ENCODE measurements around the gene BMAL1.

The BMAL1 gene

DNA sequence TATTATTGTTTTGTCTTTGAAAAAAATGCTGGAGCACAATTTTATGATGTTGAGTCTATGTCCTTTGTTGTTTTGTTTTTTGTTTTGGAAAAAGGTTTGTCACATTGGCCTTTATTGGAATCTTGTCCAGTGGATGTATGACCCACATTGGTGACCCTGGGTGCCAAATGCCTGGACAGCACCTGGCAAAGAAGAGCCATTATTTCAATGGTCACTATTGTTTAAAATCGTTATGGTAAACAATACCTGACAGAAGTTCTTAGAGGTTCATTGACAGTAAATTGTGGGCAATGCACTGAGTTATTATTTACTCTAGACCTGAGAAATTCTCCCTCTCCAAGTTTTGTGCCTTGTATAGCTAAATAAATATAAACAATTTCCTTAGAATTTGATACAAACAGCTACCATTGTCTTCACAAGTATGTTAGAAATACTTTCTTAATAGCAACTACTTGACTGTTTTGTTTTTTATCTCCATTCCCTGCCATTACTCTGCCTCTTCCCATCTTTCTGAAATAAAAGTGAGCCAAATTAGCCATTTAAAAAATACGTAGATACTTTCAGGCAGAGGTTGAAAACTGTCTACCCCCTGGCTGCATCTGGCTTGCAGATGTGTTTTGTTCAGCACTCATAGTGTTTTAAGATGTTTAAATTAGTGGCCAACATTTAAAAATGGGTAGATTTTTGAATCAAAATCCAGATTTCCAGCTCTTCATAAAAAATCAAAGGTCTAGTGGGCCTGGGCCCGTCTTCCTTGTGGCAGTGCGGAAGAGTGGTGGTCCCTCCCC is 39.9 kb downstream of the BMAL1 start:
- peak; percentile 20 for DNase-seq

DNA sequence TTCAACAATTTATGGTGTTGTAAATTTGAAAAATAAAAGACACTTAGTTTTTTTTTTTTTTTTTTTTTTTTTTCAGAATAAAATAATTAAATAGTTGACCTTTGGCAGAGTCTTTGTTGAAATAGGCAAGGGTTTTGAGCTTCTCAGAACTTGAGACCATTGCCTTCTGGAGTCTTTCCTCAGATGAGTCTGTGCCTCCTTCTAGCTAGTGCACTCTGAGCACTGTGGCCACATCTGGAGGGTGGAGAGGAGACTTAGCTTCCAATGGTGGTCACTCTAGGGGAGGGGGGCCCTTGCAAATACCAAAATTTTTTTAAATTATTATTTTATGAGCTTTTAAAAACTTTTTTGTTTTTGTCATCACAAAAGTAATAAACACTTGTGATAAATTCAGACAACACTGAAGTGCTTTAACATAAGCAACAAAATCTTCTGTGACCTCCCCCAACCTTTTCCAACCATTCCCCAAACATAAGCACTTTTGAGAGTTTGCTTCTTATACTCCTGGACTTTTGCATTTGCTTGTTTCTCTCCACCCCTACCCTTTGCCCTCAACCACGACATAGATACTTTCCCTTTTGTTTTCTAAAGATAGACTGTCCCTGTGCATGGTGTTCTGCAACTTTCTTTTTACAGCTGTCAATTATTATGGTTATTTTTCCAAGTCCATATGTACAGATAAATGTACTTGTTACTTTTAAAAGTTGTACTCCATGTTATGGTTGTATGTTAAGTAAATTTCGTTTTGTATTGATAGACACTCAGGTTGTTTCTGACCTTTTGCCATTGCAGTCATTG is 41.1 kb downstream of the BMAL1 start:
- no peak for DNase-seq

DNA sequence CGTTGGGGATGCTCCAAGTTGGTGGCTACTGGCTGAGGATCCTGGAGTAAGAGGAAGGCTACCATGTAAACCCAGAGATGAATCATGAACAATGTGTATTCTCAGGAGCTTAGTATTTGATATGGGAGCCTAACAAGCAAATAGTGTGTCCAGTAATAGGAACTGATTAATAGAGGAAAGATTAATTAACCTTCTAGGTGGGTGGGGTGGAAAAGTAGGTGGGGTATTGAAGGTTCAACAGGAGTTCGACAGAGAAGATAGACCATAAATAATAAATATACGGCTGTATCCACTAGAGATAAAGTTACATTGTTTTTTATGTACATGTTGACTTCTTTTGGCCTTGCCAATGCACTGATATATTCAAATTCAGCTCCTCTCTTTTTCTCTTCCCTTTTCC is 43.1 kb downstream of the BMAL1 start:
- no peak for DNase-seq

DNA sequence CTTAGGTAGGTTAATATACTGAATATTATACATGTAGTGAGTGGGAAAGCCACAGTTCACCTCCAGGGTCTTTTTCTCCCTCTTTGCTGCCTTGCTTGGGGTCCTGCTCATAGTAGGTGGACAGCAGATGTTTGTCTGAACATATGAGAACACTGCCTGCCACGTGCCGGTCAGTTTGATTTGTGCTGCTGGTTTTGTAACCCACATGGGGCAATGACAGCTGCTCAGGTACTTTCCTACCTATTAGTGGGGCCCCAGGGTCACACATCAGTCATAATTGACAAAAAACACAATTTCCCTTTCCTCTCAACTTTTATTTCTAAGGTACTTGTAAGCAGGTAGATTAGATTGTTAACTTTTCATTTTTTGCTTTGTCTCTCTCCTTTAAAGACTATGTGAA is 43.8 kb downstream of the BMAL1 start:
- no peak for DNase-seq

DNA sequence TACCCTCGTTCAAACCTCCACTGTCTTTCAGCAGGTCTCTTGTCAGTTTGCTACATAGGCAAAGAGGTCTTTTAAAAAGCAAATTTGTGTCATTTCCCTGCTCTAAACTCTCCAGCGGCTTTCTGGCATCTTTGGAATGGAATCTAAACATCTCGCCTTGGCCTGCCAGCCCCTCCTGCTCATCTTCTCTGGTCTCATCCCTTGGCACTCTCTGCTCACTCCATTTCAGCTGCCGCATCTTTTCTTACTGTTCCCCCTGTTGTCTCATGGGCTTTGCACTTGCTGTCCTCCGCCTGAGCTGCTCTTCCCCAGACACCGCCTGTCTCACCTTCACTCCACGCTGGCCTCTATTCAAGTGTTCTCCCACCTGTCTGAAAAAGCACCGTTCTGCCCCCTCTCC is 46.6 kb downstream of the BMAL1 start:
- DNase-seq = no peak

DNA sequence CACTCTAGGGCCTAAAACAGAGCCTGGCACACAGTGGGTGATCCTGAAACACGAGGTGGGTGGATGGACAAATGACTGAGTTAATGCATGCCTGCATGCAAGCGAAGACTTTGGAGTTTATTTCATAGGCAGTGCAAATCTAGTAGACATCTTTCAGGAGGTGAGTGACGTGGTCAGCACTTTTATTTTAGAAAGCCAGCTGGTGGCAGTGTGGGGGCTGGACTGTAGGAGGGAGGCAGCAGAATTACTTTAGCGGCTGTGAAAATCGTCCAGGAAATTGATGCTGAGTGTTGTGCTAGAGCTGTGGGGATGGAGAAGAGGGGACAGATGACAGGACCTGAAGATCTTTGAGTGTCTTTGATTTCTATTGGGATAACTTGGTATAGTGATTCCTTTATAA is 47.1 kb downstream of the BMAL1 start:
- no peak for DNase-seq

DNA sequence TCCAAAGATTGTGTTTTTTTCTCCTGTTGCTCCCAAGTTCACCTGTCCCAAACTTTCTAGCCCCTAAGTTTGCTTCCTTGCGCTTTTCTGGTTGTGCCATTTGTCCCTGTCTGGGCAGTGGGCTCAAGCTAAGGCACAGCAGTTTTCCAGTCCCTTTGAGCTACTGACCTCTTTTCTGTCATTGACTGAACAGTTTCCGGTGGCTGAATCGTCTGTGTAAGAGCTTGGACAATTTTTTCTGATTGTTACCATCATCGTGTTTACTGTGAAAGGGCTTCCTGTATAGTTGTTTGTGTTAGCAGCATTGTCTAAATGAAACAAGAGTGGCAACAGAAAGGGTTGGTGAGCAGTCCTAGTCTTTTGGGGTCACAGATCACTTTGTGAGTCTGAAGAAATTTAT is 49.8 kb downstream of the BMAL1 start:
- no peak for DNase-seq

DNA sequence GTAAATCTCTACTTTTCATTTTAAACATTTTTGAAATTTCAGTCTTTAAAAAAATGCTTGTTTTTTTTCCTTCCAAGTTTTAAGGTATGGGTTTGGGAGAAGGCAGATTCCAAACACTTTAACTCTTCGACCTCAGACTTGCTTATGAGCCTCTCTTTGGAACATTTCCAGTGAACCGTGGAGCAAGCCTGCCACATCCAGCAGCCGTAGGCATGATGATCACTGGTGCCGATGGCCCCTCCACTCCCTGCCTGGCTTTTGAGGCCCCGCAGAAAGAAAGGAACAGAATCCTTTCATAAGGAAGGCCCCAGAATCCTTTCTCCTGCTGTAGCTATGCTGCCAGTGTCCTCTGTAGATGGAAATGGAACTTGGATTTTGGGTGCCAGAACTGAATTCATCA is 50.7 kb downstream of the BMAL1 start:
- no peak for DNase-seq

DNA sequence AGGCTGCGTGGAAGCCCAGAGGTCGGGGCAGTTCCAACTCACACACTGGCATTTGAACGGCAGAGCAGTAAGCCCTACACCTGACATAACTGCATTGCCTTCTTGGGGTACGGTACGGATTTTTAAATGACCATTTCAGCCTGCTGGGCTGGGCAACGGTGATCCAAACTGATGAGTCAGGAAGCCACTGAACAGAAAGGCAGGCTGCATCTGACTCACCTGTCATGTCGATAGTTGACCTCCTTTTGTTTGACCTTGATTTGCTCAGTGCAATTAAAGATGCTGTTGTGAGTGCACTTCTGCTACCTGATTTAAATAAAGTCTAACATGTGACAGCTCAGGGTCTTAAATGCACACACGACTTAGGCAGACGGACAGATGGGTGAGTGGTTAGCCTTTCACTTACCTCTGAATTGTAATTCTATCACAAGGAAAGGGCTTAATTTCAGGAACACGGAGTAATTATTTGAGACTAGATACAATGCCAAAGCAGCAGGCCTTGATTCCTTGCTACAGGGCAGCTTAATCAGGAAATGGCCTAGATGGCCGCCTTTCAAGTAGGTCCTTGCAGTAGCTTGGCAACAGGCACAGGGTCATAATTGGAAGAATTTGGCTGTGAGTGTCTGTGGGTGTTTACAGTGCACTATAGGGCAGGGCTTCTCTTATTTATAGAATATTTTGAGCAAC is 52.2 kb downstream of the BMAL1 start:
- DNase-seq = no peak

DNA sequence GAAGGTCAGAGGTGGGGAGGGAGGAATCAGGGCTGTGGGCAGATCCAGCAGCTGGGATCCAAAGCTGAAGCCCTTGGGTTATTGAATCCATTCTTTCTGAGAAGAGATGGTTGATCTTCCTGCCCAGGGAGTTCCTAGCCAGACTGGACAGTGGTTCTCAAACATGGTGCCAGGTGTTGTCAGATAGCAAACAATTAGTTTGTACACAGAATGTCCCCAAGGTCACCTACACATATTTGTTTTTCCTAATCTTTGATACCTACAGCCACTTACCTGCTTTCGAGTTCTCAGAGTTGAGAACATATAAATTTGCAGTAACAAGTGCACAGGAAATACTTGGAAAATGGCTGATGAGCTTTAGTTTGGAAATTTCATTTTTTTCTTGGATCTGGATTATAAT is 54.5 kb downstream of the BMAL1 start:
- DNase-seq = no peak

DNA sequence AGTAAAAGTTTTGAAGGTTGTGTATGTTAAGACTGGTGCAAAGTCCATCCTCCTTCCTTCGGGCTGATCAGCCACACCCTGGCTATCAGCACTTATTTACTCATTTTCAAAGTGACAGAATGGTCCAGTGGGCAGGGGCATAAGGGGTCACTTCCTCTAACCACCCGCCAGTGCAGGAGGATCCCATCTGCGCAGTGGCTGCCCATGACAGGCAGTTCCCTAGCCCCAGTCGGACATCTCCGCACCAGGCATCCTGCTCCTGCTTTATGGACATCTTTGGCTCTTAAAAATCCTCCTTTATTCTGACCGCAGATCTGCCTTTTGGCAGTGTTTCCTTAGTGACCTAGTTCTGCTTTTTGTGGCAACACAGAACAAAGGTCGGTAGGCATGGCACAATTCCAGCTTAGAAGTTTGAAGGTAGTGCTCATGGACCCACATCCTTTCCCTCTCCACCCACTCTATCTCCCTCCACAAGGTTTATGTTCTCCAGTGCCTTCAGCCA is 55.9 kb downstream of the BMAL1 start:
- DNase-seq = no peak

DNA sequence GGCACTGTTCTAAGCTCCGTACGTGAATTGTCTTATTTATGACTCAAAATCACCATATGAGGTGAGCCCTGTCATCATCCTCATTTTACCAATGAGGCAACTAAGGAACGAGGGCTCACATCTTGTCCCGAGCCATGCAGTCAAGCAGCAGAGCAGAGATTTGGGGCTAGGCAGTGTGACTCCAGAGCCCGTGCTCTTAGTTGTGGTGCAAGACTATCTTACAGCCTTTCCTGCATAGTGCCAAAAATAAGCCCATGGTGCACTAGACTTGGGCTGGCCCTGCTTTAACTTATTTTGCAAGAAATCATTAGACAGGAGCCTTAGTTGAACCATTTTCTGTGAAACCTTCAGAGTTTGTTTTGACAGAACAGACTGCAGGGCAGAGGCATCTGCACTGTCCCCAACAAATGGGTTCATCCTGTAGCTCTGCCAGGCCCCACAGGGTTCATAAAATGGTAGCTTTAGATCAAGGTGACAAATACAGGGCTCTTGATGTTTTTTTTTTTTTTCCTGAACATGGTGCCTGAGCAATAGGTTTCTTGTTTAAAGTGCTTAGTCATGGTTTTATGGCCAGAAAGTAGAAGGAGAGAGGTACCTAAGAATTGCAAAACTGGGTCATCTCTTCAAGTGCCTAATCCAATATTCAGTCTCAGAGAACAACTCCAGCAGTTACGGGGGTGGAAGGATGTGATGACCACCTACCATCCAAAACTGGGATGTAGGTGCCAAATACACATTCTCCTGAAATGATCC is 56.6 kb downstream of the BMAL1 start:
- DNase-seq = no peak

DNA sequence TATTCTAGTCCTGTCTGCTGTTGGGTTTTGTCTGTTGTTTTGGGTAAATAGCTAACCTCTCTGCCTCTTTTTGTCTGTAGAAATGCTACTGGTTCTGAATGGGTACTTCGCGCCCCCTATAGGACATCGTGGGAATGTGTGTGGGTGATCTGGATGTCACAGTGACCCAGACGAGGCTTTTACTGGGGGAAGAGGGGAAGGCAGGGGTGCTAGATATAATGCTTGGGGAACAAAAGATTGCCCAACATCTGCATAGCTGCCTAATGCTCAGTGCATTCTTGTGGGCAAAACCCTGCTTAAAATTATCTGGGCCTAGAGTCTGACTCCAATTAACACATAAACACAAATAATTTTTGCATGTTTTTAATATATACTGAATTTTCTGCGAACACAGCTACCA is 57.7 kb downstream of the BMAL1 start:
- peak; percentile 75 for DNase-seq

DNA sequence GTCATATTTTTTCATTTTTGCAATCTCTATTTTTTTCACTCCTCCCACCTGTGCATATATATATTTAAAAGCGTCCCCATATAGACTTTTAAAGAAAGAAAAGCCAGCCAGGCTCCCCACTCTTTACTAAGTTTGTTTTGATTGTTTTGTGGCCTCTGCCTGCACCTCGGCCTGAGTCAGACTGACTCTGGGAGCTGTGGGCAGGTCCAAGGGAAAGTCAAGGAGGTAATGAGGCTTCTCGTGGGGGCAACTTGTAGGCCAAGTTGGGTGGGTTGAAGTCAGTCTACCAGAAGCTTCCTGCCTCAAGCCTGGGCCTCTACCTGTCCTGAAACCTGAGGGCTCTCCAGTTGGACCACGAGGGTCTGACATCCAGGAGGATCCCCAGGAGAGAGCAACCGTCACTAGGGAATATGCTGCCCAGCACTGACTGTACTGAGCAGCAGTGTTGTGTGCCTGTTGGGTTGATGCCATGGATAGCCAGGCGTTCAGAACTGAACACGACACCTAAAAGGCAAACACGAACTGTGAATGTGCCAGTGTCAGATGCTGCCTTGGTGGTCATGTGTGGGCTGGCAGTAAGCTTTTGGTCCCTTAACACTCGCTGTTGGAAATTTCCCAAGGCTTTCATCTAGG is 58.8 kb downstream of the BMAL1 start:
- no peak for DNase-seq

DNA sequence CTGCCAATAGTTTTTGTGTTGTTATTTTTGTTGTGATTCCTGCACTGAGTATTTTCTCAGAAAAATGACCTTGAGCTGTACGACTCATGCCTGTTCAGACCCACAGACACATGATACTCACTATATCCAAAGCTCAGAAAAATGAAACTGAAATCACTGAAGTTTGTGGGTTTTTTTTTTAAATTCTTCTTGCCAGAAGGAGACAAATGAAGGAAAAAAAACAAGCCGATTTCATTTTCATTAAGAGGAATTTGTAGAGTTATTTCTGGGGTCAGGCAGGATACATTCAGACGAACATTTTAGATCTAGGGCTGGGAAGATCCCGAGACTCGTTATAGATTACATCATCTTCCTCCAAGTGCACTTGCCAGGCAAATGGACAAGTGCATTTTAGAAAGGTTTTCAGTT is 60.4 kb downstream of the BMAL1 start:
- peak; percentile 71 for DNase-seq

DNA sequence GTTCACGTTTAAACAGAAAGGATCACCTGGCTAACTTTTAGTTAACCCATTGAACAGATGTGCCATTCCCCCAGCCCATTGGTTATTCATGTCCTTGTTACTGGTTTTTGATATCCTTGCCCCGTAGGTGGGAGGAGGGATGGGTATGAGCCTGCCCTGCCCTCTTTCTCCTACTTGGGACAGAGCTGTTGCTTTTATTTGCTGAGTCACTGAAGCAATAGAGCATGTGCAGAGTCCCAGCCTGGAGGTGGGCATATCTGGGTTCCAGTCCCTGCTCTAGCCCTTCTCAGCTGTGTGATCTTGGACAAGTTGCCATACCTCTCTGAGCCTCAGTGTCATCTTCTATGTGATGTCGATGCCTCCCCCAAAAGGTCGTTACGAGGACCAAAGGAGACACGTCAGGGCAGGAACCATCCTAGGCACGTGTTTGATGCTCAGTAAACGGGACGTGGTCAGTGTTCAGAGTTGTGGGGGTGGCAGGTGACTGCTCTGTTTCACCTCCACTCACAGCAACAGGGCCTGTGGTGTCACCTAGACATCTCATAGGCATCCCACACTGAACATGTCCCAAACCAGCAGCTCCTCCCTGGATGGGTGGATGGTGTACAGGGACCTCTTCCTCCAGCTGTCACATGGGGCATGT is 61.0 kb downstream of the BMAL1 start:
- DNase-seq = peak; percentile 45

DNA sequence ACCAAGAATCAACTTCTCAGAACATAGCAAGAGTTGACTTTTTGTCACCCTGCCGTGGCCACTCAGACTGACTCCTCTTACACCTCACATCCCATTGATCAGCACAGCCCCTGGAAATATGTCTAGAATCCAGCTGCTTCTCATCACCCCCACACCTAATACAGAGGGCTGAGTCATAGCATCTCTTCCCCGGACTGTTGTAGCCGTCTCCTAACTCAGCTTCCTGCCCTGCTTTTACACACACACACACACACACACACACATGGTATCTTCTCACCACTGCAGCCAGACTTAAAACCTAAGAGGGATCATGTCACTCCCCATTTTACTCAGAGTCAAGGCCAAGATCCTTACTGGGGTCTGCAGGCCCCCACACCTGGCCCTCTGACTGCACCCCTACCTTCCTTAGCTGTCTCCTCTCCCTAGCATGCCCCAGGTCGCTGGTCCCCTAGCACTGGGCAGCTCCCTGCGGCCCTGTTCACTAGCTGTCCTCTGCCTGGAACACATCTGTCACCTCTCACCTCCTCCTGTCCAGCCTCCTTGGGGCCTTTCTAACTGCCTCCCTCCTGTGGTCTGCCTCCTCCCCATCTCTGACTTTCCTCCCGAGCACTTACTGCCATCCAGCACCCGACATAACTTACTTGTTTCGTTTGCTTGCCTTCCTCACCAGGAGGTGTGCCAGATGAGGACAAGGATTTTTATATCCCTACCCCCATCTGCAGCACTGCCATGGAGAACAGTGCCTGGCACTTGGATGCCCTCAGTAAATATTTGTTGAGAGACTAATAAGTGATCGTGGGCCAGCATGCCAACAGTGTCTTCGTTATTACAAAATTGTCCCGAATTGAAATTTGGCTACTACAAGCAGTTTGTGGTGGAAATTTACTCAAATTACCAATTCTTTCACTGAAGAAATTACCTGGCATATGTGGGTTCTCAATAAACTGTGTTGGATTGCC is 61.9 kb downstream of the BMAL1 start:
- DNase-seq = peak; percentile 98

DNA sequence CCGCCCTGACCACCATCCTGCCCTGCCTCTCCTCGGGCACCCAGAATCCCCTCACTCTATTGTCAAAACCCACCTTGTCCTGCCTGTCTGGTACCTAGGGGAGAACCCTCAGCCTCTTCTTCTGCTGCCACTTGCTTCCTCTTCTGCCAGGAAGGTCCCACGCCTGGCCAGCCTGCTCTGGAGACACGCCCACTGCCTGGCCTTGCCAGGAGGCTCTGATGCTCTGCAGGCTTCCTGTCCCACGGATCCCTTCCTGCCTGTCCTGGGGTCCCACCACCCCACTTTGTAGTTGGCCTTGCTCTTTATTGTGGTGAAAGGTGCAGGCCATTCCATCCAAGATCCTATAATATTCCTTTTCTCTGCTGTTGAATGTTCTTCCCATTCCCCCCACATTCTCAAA is 63.4 kb downstream of the BMAL1 start:
- no peak for DNase-seq

DNA sequence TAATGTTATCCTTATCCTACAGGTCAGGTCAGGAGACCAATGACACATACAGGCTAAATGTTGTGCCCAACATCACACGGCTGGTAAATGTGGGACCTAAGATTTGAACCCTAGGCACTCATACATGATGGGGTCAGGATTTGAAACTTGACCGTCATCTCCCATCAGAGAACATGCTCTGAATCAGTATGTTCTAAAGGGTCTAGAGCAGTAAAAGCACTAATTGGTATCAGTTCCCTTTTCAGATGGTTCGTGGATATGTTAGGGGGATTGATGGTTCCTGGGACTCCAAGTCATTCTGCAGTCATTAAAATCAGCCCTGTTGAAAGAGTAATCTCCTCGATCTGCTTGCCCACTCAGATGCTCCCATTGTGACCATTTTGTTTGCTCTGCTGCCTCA is 65.5 kb downstream of the BMAL1 start:
- no peak for DNase-seq
